Endometrial microvascular endothelial cells (primary cell): Measurements from ENCODE around the gene MPND. TPM values are rescaled to one million over a fixed set of nuclear protein-coding genes. Genes with fewer than 3 reads are reported as not detected.
"Not testable (repeated sequence)": the region's sequence is repeated elsewhere in the genome, so short reads cannot be mapped to it uniquely, and the experiment has no call there.

ENCODE experiments used
- in situ Hi-C: cut with HindIII; loops from 2 replicates; pipeline ENCODE4 v1.10.0; 2017; ENCODE audit warnings: low sequenced_read_pairs, low pct_unique_long_range_greater_than_20kb; ENCODE audit errors: inconsistent ontology term
- total RNA-seq: library from RNA; depleted of rRNA; stranded (reverse); fragments of >200 nt; gene quantifications from one replicate; pipeline ENCODE4 v1.2.3, GENCODE V29; 2015; ENCODE audit errors: inconsistent ontology term

The MPND gene
- total RNA-seq, 1 donor from 2014 or later = 3.5 TPM

DNA sequence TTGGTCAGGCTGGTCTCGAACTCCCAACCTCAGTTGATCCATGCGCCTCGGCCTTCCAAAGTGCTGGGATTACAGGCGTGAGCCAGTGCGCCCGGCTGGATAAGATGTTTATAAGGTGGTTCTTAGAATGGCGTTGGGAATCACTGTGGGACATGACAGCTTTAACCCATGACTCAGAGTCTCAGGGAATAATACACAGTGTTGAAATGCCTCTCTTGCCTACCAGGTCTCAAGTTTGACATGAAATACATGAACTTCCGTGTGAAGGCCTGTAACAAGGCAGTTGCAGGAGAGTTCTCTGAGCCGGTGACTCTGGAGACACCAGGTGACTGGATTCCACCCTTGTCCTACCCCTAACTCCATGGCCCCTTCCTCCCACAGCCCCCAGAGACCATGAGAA is 26.4 kb upstream of the MPND start:
- in situ Hi-C loops = no loop called here

DNA sequence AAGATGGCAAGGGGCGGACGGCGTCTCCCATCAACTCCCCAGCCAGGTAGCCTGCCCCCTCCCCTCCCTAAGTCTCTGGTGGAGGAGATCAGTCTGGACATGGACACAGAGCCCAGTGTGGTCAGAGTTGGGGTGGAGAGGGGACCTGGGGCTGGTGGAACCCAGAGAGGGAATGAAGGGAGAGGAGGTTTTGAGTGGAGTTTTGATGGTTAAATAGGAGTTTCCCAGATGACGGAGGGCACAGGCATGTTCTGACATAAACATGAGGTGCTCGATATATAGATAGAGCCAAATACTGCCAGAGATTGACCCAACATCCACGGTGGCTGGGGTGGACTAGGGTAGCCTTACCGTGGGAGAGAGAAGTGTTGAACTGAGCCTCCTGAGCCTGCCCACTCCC is 24.9 kb upstream of the MPND start:
- in situ Hi-C loops = no loop called here

DNA sequence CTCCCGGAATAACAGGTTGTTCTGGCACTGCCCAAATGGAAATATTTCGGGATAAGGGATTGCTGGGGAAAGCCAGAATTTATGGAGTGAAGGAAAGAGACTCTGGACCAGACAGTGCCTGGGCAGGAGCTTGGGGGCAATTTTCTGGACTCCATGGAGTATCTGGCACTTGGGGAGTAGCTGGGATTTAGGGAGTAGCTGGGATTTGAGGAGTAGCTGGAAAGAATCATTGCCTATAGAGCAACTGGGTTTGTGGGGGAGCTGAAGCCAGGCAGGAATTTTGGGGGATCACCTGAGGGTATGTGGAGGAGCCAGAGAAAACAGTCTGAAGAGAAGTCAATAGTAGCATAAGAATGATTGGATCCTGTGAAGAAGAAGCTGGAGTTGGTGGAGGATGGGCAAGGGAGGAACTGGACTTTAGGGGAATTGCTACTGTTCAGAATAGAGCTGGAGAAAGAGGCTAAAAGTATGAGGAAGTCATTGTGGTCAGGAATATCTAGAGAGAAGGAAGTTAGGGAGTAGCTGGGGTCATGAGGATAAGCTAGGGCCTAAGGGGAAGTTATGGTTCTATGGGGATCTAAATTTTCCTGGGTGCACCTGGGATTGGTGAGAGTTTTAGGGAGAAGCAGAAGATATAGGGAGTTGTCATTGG is 24.2 kb upstream of the MPND start:
- in situ Hi-C loops = no loop called here

DNA sequence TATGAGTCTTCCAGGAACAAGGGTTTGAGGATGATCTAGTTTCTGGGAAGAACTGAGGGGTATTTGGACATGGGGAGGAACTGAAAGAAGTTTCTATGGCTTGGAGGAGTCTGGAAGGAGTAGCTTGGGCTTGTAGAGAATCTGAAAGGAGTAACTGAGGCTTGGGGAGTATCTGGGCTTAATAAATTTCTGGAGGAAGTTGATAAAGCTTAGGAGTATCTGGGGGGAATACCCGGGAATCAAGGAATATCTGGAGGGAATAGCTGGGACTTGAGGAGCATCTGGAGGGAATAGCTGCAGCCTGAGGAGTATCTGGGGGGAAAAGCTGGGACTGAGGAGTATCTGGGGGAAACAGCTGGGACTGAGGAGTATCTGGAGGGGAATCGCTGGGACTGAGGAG is 22.9 kb upstream of the MPND start:
- in situ Hi-C loops = no loop called here

DNA sequence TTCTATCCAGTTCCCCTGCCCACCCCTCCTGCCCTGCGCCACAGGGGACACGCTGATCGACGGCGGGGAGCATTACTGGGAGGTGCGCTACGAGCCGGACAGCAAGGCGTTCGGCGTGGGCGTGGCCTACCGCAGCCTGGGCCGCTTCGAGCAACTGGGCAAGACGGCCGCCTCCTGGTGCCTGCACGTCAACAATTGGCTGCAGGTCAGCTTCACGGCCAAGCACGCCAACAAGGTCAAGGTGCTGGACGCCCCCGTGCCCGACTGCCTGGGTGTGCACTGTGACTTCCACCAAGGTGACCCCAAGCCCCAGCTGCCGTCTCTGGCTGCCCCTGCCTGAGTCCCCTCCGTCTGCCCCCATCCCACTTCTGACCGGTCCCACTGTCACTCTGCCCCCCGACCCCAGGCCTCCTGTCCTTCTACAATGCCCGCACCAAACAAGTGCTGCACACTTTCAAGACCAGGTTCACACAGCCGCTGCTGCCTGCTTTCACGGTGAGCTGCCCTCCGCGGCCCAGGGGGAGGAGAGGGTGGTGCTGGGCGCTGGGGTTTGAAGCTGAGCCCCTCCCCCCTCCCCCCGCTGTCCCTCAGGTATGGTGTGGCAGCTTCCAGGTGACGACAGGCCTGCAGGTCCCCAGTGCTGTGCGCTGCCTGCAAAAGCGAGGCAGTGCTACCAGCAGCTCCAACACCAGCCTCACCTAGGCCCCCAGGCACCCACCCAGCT is 20.3 kb upstream of the MPND start:
- in situ Hi-C loops = no loop called here

DNA sequence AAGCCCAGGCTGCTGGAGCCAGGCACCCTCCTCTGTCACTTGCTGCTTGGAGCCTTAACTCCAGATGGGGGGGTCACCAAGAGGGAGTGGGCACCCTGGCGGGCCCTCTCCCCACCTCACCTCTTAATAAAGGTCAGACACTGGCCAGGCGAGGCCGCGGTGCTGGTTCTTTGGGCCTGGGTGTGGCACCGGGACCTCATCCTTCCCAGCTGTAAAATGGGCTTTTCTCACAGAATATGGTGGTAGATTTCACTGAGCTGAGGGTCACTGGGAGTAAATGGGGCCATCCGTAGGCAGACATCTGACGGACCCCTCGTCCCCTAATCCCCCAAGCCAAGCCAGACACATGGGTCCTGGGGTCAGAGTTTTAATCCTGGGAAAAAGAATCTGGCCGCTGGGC is 19.7 kb upstream of the MPND start:
- in situ Hi-C loops = no loop called here

DNA sequence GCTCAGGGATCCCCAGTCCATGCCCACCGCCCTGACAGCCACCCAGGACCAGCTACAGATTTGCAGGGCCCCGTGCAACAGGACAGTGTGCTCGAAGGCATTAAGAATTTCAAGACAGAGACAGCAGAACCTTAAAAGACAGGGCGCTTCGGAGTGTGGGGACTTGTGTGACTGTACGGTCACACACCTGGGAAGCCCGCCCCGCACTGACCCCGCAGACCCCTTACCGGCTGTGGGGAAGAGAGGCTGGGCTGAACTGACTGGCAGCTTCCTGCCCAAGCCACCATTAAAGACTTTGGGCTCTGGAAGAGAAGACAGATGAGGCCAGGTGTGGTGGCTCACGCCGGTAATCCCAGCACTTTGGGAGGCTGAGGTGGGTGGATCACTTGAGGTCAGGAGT is 19.1 kb upstream of the MPND start:
- in situ Hi-C loops = no loop called here

DNA sequence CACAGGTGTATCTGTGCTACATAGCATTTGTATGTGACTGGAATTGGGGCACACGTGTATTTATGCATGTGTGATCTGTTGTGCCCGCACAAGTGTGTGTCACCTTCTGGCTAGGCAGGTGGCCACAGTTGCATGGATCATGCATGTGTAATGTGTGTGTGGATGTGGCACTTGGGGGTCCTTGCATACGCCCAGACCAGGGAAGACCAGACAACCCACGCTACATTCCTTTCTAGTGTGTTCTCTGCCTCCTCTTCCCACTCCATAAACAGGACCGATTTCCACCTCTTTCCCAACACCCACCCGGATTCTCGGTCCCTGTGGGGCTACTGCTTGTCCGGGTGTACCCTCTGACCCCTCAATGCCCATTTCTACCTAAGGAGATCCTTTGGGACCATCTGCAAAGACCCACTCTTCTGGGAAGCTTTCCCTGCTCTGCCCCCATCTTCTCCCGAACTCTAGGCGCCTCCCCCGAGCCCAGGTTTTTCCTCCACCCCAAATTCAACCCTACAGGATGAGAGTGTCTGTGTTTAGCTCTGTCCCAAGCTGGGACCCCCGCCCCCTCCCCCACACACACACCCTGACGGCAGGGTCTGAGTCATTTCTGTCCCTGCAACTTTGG is 17.0 kb upstream of the MPND start:
- in situ Hi-C loops = no loop called here

DNA sequence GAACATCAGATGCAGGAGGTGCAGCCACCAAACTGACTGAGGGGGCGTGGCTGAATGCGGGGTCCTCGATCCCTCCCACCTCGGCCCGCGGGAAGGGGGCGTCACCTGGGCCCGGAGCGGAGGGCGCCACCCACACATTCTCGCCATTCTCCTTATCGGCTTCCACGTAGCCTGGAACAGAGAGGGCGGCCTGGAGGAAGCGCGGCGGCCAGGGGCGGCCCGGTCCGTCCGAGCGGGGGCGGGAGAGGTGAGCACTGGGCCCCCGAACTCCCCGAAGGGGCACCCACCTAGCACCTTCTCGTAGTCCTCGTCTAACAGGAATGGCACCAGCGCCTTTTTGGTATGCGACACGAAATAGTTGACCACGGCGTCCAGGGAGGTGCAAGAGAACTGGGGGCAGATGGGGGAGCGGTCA is 16.5 kb upstream of the MPND start:
- in situ Hi-C loops = no loop called here

DNA sequence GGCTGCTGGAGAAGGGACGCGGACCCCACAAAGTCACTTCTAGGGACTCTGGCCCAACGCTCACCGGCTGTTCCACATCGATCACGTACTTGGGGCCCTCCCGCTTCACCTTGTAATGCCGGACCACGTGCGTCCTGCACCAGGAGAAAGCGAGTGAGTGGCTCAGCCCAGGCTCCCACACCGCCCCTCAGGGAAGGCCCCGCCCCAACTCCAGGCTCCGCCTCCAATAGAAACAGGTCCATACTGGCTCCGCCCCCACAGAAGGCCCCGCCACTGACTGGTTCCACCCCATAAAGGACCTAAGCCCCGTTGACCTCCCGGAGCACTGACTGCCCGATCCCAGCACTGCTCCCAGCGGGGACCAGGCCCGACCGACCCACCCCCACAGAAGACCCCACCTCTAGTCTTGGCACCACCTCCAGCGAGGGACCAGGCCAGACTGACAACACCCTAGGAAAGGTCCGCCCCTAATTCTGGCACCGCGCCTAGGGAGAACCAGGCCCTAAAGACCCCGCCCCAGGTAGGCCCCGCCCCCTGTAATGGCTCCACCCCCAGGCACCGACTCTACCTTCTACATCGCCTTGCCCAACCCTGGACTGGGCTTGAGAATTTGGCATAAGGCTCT is 16.0 kb upstream of the MPND start:
- in situ Hi-C loops = no loop called here

DNA sequence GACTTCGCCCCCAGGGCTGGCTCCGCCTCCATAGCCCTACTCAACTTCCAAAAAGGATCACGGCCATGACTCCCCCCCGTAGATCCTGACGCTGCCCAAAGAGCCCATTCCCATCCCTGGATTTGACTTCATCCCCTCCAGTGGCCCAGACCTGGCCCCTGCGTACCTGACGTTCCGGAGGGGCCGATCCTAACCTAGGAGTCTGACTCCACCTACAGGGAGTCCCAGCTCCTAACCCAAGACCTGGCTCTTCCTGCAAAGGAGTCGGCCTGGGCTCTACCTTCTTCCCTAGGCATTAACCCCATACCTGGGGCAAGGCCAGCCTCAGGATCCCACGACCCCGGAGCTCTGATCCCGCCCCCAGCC is 15.5 kb upstream of the MPND start:
- in situ Hi-C loops = no loop called here

DNA sequence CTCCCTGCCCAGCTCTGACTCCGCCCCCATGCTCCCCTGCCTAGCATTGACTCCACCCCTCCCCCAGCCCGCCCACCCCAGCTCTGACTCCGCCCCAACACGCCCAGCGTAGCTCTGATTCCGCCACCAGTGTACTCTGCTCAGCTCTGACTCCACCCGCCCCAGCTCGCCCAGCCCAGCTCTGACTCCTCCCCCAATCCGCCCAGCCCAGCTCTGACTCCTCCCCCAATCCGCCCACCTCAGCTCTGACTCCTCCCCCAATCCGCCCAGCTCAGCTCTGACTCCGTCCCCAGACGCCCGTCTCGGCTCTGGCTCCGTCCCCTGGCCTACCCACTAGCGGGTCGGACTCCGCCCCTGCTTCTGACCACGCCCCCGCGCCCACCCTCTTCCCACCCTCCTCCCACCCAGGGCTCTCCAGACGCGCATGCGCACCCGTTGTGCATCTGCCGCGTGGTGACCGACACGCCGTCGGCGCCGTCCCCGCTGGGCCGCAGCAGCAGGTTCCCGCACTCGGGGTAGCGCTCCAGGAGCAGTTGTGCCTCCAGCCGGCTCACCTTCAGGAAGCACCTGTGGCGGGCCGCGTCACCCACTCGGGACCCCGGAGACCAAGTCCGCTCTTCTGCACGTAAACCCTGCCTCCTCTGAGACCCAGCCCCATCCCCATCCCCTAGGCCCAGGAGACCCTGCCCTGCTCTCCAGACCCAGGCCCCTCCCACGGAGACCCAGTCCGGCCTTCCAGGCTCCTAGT is 14.9 kb upstream of the MPND start:
- in situ Hi-C loops = no loop called here

DNA sequence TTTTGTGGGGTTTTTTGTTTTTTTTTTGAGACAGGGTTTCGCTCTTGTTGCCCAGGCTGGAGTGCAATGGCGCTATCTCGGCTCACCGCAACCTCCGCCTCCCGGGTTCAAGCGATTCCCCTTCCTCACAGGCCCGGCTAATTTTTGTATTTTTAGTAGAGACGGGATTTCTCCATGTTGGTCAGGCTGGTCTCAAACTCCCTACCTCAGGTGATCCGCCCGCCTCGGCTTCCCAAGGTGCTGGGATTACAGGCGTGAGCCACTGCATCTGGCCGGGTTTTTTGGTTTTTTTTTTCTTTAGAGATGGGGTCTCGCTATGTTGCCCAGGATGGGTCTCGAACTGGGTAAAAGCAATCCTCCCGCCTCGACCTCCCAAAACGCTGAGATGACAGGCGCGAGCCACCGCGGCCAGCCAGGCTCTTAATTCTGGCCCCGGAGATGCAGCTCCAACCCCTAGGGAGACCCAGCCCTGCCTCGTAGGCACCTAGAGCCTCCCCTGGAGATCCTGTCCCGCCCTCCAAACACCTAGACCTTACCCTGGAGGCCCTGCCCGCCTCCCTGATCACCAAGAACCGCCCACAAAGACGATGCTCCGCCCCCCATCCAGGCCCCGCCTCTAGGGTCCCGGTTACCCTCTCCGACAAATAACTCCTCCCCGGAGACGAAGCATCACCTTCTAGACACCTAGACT is 14.2 kb upstream of the MPND start:
- in situ Hi-C loops = not testable (repeated sequence)

DNA sequence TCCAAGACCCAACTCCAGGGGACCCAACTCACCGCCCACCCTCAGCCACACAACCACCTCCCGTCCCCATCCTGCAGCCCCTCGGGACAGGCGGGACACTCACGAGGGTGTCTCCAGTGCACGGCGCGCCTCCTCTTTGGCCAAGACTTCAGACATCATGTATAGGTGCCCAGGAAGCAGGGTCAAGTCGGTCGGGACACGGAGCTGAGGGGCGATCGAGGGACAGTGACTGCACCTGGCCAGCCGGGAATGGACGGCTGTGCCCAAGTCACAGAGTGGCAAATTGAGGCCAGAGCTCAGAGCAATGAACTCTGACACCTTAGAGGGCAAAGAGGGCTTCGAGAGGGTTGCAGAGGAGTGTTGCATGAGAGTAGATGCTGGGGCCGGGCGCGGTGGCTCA is 13.5 kb upstream of the MPND start:
- in situ Hi-C loops = no loop called here

DNA sequence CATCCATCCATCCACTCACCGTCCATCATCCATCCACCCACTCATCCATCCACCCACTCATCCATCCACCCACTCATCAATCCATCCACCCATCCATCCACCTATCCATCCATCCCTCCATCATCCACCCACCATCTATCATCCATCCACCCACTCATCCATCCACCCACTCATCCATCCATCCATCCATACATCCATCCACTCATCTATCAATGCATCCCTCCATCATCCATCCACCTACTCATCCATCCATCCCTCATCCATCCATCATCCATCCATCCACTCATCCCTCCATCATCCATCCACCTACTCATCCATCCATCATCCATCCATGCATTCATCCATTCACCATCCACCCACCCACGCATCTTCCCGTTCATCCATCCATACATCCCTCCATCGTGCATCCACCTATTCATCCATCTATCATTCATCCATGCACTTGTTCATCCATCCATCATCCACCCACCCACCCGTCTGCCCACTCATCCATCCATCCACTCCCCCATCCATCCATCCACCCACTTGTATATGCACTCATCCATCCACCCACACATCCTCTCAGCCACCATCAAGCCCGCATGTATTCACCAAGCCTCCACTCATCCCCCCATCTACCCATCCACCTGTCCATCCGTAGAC is 8.3 kb upstream of the MPND start:
- in situ Hi-C loops = no loop called here

DNA sequence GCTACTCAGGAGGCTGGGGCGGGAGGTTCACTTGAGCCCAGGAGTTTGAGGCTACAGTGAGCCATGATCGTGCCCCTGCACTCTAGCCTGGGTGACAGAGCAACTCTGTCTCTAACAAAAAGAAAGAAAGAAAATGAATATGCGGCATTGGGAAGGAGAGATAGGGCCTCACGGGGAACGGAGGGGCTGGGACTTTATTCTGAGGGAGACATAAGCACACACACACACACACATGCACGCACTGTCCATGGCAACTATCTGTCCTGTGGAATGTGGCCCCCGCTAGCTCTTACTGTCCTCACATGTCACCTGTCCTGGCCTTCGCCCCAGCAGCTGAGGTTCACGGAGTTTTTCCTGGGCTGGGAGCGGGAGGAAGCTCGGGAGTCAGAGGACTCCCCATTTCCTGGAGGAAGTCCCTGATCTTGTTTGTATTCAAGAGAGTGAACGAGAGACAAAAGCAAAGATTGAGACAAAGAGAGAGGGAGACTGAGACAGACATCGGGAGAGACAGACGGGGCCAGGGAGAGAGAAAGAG is 5.4 kb upstream of the MPND start:
- in situ Hi-C loops = no loop called here

DNA sequence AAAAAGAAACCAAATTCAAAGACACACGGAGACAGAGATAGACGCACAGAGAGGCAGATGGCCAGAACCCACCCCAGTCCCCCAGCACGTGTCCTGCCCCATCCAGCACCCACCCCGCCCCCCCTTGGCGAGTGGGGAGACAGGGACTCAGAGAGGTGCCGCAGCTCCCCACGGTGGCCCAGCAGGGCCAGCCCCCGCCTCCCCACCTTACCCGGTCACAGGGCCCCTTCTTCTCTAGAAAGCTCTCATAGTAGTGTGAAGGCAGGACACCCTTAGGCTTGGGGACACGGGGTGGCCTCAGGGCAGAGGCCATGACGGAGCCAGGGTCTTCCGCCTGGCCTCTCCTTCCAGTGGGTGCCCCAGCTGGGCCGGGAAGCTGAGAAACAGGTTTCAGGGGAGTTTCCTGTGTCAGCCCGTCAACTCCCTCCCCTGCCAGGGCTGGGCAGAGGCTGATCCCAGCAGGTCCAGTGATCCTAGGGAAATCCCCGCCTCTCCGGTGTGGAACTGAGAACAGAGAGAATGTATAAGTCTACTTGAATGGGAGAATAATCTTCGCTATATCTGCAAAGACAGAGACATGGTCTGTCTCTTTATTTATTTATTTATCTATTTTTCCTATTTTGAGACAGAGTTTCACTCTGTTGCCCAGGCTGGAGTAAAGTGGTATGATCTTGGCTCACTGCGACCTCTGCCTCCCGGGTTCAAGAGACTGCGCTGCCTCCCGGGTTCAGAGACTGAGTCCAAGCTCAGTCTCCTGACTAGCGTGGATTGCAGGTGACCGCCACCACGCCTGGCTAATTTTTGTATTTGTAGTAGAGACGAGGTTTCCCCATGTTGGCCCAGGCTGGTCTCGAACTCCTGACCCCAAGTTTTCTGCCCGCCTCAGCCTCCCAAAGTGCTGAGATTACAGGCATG is 4.7 kb upstream of the MPND start, which contains the start of gene STAP2:
Gene STAP2 (minus strand): TSS at position 387 of the 915 bp plus-strand sequence. CDS start 74 bp downstream, at position 313.
- in situ Hi-C loops = no loop called here
